Erythroblast (primary cell): Measurements from ENCODE around the gene WDR73.

Experiments used
- DNase-seq, 2 experiments: peaks; one replicate each; lab custom pipeline; 2025; lab: John Stamatoyannopoulos, UW
- GATA1 ChIP-seq: IDR thresholded peaks from 2 replicates; pipeline ENCODE4 v1.6.1; 2011; ENCODE audit warnings: low read depth, mild to moderate bottlenecking, control low read depth, low read length, moderate library complexity
- POLR2A ChIP-seq: IDR thresholded peaks from 2 replicates; pipeline ENCODE4 v1.6.1; 2011; ENCODE audit warnings: mild to moderate bottlenecking, low read length

Gene WDR73

DNA sequence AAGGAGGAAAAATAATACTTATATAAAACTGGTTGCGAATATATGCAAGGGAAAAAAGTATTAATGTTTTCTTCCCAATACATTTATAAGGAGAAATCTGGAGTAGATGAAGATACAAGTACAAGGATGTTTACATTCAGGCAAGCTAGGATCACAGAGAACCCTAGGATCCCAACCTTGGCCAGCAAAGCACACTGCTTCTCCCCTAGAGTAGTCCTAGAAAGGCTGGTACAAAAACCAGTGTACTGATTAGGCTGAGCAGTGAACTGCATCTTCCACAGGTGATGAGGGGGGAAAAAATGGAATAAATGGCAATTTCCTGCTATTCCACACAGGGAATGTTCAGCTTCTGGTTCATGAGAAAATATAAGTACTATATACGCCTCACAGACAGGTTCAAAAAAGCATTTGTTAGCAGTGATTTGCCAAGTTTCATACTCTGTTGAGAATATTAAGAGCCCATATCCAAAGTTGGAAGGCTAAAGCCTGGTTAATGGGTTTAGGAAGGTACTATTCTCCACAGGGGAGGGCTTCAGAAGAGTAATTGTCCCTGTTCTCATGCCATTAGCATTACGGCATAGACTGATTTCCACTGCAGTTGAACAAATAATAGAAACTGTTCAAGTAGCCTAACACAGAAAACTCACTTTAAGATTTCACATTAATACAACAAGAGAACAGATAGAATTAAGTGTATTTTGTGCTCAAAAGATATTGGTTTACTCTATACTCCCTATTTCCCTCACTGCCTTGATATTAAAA lies 14.3 kb upstream of the WDR73 start:
- DNase-seq = no peak
- TF ChIP-seq GATA1 (no peak), POLR2A (no peak)

DNA sequence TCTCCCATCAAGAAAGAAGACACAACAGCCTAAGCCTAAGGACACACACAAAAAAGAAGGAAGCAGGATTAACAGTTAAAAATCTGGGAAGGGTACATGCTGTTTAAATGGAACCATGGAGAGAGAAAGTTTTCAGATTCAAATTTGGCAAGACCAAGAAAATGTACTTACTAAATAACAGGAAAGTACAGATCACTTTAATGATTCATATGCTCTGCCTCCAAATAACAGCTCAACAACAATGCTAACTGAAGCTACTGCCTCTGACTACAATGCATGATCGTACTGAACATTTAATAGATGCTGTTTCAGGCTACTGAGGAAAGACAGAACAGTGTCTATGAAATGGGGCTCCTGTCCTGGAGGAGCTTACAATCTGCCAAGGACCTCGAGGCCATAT lies 12.3 kb upstream of the WDR73 start:
- TF ChIP-seq POLR2A (no peak), GATA1 (no peak)
- DNase-seq = no peak

DNA sequence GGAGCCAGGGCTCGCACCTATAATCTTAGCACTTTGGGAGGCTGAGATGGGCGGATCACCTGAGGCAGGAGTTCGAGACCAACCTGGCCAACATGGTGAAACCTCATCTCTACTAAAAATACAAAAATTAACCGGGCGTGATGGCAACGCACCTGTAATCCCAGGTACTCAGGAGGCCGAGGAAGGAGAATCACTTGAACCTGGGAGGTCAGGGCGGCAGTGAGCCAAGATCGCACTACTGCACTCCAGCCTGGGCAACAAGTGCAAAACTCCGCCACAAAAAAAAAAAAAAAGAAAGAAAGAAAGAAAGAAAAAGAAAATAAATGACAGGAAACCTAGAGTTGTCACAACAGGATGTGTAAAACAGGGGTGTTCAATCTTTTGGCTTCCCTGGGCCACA lies 6.9 kb upstream of the WDR73 start:
- TF ChIP-seq GATA1 = no peak
- no peak for TF ChIP-seq POLR2A
- DNase-seq = no peak

DNA sequence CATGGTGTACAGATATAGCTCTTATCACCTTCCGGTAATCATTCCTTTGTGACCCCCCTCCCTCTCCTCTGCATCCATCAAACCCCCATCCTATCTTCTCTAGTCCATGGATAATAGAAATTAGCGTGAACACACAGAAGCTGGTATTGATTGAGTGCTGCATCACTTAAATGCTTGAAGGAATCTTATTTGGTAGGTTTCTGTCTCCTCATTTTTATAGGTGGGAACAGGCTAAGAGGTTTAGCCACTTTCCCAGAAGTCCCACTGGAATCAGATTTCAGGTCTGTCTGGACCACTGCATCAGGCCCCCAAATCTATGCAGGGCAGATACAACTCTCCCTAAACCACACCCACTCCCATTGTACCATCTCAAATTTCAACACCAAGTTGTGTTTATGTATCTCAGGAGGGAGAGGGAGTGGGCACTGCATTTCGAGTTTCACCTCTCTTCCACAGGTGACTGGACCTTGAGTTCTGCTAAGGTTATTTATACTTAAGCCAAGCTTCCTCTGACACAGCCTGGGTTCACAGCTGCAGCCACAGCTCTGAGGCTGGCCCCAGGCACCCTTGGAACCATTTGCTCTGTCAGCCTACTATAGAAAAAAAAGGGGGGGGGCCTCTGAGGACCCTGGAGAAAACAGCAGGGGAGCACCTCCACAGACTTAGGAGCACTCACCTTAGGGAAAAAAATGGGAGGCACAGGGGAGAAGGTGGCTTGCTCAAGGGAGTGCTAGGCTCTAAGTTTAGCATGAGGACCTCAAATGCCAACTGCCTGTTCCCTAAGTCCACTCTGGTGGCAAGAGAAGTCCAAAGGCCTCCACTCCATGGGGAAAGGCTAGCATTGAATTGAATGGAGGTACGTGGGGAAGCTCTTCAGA lies 6.1 kb upstream of the WDR73 start:
- DNase-seq = no peak
- TF ChIP-seq GATA1 = no peak
- no peak for TF ChIP-seq POLR2A

DNA sequence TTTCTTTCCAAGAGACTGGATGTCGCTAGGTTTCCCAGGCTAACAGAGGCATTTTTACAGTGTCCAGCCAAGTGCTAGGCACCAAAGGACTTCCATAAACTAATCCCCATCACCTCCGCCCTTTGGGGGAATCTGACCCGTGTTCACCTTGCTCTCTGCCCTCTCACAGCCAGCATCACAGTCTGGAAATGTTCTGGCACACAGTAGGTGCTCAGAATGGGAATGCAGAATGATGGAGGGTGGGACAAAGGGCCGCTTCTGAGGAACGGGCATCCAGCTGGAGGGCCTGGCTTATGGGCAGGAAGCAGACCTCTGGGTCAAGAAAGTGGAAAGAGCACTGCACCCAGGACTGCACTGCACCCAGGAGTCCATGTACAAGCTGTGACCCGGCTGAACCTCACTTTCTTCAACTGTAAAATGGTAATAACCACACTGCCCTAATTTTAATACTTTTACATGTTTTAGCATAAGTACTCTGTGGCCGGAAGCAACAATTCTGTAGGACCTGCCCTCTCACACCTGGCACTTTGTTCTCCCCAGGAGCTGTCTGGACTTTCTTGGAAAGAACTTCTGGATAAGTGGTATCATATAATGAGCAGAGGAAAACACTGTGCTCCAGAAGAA lies 4.8 kb upstream of the WDR73 start:
- DNase-seq = no peak
- no peak for TF ChIP-seq POLR2A

DNA sequence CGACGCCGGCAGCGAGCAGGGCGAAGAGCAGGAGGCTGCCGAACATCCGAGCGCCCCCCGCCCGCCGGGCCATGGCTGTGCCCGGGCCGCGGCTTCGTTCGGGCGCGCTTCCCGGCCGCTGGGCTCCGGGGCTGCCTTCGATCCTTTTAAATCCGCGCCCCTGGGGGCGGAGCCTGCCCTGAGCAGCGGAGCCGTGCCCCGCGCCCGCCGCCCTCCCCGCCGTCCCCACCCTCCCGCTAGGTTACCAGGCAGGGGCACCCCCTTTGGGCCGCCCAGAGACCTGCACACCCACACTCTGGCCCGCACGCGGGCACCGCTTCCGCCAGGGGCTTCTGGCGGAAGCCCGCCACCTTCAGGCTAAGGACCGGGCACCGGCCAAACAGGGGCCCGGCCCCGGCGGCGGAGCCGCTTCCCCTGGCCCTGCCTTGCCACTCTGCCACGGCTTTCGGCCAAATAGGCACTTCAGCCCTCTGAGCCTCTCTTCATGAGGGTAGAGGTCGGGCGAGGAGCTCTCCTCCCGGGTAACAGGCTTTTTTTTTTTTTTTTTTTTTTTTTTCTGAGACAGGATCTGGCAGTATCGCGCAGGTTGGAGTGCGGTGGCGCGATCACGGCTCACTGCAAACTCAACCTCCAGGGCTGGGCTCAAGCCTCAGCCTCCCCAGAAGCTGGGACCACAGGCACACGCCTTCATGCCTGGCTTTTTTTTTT lies 4.2 kb upstream of the WDR73 start, which contains the start of gene NMB:
NMB (minus strand) TSS at position 120 of the 708 bp plus-strand sequence; CDS start at position 73, 47 bp downstream.
- no peak for TF ChIP-seq POLR2A
- peak; percentile 87 to 90 for DNase-seq

- DNase-seq = no peak
Observed at GRCh38 chr15:84657748-84658079, 3.6 kb upstream of the WDR73 start.

GRCh38 chr15:84656972-84657371 lies 2.9 kb upstream of the WDR73 start:
- no peak for DNase-seq
- TF ChIP-seq POLR2A (no peak), GATA1 (no peak)

More at GRCh38 chr15:84657748-84658079, 3.6 kb upstream of the WDR73 start:
- TF ChIP-seq POLR2A (no peak), GATA1 (no peak)

DNA sequence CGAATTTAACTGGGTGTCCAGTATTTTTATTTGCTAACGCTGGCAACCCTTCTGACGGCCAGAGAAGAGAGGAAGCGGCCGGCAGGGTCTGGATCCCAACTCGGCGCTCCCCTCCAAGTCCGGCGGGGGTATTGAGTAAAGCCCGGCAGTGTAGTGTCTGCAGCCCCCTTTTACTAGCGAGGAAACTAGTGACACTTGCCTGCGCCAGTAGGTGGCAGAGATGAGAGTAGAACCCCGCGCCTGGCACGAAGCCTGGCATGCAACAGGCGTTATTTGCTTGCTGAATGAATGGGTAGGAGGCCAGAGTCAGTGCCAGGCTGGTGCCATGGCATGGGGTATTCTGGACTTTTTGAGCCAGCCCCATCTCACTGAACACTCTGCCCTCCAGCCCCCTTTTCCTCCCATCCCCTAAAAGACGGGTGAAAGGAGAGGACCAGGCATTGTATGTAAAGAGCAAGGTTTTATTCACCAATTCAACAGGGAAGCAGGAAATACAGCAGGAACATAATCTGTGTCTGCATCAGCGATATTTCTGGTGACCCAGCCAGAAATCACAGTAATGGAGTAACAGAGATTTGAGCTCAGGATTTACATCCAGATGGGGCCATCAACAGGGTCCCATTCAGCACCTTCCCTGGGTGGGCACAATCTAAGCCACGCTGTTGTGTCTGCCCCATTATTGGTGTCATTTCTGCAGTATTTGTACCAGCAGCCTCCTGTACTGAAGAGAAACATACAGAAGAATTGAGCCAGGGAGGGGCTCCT lies 788 bp upstream of the WDR73 start:
- TF ChIP-seq POLR2A (no peak), GATA1 (no peak)

DNA sequence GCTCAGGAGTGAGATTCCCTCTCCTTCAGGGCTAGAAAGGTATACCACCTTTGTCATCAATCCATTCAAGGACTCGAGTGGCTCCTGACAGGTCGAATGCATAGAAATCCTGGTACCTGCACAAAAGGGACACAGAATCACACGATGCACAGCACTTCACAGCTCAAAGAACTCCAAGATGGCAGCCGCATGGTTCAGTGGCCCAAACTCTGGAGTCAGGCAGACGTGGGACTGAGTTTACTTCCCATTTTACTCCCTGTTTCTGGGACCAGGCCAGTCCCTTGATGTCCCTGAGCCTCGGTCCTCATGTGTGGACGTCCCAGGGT lies 536 bp downstream of the WDR73 start:
- DNase-seq = no peak
- TF ChIP-seq POLR2A = no peak

More for the DNA sequence above, 788 bp upstream of the WDR73 start:
- DNase-seq = peak; percentile 79 to 81

- TF ChIP-seq POLR2A = no peak
- TF ChIP-seq GATA1 = no peak
- no peak for DNase-seq
Observed at GRCh38 chr15:84649706-84650105, 4.4 kb downstream of the WDR73 start.

DNA sequence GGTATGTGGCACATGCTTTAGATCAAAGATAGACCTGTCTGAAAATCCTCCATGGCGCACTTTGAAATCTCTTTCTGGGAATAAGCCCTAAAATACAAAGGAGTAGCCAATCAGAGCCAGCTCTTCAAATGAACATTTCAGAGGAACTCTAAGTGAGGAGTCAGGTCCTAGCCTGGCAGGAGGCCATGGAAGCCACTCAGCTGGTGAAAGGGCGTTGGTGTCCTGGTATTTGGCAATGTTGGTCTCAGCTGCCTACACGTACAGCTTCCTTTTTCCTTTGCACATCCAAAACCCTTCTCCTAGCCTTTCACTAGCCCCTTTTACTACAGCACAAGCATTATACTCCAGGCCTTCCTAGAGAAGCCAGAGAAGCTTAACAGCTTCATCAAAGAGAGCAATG lies 5.5 kb downstream of the WDR73 start:
- no peak for DNase-seq
- TF ChIP-seq POLR2A (no peak), GATA1 (no peak)

GRCh38 chr15:84647726-84648125 lies 6.4 kb downstream of the WDR73 start:
- TF ChIP-seq GATA1 (no peak), POLR2A (no peak)

DNA sequence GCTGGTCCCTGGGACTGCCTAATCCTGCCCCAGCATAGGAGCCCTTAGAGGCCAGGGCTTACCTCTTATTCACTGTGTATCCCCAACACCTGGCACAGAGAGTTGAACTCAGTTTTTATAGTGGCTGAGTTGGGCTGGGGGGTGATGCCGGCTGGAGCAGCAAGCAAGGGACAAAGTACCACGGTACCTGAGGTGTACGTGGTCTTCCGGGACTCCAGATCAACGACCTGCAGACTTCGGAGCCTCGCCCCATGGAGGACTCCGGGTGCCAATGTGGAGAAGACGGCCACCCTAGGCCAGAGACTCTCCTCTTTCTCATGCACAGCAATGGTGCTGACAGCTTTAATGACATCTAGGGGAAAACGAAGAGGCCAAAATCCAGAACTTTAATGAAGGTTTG lies 8.1 kb downstream of the WDR73 start:
- DNase-seq = no peak
- no peak for TF ChIP-seq POLR2A
- TF ChIP-seq GATA1 = no peak

More at GRCh38 chr15:84647726-84648125, 6.4 kb downstream of the WDR73 start:
- peak; percentile 32 to 45 for DNase-seq
